GM18519 (cell line): ENCODE data around the gene PTPRU.

Experiments
- ATAC-seq: cut with Tn5 transposase; IDR thresholded peaks from one replicate; pipeline ENCODE4 v1.9.1; 2021; ENCODE audit warnings: mild to moderate bottlenecking, moderate library complexity; ENCODE audit not compliant: unreplicated experiment, low FRiP score

PTPRU gene

DNA sequence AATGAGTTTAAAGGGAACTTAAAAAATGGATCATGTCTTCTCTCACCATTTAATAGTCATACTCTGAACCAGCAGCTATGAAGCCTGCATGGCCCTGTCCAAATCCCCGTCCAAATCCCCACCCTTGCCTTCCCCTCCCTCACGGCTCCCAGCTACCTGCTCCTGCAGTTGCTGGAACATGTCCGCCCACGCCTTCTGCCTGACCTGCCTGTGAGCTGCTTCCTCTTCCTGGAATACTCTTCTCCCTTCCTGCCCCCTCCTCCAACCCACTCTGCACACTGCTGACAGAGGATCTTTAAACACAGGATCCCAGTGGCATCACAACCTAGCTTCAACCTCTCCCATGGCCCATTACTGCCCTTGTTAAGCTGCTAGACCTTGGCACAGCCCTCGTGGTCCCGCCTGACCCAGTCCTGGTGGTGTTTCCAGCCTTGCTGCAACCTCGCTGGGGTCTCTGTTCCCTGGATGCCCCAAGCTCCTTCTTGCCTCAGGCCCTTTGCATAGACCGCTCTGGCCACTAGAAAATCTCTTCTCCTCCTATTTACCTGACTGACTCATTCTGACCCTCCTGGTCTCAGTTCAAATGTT lies 118.3 kb downstream of the PTPRU start:
- ATAC-seq, result no peak

DNA sequence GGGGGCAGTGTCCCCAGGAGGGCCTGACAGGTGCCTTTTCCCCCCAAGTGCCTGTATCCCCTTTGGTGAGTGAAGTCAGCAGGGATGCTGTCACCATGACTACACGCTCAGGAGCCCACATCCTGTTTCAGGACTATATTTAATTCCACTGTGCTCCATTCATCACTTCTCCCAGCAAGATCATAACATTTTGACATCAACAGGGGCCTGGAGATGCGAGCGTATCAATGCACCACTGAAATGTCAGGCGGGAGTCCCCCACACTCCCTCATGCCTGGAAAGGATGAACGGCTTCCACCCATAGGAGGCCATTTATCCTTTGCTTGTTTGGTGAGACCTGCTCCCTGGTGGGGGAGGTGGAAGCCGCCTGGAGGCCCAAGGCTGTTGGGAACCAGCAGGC lies 119.1 kb downstream of the PTPRU start:
- ATAC-seq, result no peak

DNA sequence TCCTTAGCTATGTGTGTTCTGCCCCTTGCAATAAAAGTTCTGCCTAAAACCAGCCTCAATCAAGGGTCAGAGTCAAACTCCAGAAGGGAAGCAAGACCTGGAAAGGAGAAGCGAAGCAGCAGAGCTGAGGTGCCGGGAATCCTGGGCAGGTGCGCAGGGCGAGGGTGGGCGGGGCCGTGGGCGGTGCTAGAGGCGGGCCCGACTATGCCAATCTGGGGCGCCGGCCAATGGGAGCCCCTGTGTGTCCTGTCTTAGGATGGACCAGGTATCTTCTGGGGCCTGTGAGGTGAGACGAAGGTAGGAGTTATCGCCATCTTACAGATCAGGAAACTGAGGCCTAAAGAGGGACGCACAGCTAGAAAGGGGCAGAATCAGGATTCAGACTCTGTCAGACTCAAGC lies 120.3 kb downstream of the PTPRU start:
- no peak for ATAC-seq

DNA sequence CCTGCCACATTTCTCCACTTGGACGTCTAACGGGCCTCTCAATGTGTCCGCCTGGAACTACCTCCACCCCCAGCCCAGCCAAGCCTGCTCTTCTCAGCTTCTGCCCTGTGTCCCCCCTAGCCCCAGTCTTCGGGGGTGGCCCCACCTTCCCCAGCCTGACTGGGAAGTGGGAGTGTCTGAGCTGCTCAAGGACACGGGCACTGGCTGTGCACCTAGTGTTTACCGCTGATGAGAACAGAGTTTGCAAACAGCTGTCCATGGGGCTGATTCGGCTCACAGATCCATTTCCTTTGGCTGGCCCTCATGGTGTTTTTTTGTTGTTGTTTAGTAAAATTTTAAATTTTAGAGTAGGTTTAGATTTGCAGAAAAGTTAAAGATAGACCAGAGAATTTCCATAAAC lies 121.1 kb downstream of the PTPRU start:
- ATAC-seq, result no peak

DNA sequence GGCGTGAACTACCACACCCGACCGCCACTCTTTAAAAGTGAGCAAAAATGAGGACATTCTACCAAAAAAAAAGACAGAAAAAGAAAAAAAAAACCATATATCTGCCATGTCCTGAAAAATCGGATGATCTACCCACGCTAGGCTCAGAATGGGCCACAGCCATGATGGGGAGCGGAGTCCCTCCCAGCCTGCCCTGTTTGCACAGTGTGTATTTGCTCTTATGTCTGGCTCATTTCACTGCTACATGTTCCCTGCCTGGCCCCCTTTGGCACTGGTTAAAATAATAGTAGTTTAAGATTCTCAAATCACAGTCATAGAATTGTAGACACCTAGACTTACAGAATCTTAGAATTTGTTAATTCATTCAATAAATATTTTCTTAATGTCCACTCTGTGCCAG lies 121.9 kb downstream of the PTPRU start:
- no peak for ATAC-seq

DNA sequence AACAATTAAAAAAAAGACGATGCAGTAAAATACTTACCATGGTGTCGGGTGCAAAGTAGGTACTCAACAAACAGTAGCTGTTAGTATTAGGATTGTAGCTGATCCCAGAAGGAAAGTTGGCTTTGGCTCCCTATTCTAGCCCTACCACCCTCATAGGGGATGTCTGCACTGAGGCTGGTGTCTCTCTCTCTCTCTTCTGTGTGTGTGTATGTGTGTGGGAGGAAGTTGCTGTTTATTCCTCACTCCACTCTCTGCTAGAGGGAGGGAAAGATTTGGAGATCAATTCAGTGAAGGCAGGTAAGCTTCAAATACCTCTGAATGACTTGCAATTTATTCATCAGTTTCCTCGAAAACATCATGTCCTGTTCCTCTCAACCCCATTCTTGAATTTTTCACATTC lies 124.4 kb downstream of the PTPRU start:
- ATAC-seq, result no peak

DNA sequence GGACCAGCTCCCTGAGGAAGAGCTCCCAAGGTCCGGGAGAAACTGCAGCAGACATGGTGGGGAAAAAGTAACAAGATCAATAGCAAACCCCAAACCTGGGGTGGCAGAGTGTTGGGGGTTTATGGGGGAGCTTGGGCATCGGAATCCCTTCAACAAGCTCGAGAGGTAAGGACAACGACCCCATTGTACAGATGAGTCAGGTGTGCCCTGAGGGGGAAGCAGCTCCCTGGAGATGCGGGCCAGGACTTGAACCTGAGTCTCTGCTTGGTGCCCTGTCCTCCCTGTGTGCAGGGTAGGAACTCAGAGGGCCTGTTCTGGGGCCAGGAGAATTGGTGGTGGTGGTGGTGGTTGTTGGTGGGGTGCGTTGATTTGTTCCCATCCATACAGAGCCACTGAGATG lies 125.4 kb downstream of the PTPRU start:
- no peak for ATAC-seq

DNA sequence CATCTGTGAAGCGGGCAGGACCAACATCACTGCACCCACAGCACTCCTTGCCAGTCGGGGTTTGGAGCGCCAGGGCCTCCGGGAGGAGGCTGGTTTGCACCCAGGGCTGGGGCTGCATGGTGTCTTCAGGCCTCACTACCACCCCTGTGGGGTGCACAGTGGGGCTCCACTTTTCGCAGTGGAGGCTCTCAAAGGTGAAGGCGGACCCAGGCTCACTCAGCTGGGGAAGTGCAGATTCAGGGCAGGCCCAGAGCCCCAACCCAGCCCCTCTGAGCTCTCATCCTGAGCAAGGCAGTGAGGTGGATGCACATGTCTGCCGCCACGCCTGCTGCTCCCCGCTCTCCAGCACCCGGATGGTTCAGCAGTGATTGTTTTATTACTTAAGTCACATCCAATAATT lies 125.8 kb downstream of the PTPRU start:
- no peak for ATAC-seq

DNA sequence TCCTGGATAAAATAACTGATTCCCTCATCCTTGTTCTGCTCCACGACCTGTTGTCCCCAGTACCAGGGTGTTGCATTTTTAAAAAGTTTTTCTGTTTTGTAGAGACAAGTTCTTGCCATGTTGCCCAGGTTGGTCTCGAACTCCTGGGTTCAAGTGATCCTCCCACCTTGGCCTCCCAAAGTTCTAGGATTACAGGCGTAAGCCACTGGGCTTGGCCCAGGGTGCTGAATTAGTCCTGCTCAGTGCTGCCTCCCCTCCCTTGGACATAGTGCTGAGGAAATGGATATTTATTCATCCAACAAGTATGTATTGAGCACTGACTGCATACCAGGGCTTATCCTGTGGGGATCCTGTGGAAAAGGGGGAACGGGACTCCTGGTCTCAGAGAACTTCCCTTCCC lies 126.4 kb downstream of the PTPRU start:
- ATAC-seq, result no peak

DNA sequence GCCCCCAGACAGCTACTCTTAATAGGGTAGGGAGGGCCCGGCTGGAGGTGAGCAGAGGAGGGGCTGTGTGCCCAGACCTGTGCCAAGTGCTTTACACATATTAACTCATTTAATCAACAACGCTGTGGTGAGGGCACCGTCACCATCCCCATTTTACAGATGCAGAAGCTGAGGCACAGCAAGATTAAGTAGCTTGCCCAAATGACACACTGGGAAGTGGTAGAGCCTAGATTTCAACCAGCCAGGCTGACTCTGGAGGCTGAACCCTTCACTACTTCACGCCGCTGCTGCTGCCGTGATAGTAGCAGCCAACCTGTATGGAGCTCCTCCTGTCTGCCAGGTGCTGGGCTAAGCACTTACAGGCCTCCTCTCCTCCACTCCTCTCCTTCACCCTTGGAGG lies 127.2 kb downstream of the PTPRU start:
- no peak for ATAC-seq

DNA sequence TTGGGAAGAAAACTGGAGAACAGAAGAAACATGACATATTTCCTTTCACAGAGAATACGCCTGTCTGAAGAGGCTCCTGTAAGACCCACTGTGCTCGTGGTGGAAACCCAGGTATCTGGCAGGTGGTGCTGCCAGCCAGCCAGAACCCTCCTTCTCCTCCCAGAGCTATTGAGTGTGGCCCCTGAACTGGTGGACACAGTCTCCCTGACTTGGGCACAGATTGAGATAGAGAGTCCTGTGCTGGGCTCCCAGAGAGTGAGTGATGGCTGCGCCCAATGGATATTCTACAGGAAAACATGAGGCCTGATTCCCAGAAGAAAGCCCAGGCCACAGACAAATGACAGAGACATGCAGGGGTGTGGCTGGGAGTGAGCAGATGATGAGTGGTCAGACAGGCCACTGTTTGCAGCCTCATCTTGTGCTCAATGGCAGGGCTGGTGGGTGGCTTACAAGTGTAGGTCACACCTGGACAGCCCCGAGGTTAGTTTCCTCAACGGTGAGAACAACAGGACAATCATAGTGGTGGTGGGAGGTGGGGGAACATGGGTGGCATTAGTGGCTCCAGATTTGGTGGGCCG lies 127.9 kb downstream of the PTPRU start:
- ATAC-seq, result no peak

DNA sequence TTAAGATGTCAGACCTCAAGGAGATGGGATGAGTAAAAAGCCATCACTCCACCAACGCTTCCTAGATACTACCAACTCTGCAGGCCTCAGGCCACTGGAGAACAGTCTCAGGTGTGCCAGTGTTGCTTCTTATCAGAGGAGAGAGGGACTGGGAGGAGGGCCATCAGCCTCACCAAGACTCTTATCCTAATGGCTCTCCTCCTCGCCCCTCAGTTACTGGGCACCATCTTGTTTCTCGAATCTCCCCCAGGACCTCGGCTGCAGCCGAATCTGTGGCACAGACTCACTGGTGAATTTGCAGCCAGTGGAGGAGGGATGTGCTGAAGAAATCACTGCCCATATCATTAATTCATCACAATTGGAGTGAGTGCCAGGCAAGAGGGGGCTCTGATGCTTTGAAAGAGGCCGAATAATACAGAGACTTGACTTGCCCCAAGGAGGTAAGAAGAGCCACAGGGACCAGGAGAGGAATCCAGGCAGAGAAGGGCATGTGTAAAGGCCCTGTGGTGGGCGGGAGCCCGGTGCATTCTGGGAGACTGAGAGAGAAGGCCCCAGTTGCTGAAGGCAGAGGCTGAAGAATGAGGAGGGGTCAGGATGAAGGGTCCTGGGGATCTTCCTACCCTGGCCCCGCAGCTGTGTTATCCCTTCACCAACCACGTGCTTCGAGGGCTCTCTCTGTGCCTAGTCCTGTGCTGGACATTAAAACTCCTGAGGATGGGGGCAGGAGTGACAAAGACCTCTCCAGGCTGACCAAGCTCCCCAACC lies 129.8 kb downstream of the PTPRU start:
- no peak for ATAC-seq

DNA sequence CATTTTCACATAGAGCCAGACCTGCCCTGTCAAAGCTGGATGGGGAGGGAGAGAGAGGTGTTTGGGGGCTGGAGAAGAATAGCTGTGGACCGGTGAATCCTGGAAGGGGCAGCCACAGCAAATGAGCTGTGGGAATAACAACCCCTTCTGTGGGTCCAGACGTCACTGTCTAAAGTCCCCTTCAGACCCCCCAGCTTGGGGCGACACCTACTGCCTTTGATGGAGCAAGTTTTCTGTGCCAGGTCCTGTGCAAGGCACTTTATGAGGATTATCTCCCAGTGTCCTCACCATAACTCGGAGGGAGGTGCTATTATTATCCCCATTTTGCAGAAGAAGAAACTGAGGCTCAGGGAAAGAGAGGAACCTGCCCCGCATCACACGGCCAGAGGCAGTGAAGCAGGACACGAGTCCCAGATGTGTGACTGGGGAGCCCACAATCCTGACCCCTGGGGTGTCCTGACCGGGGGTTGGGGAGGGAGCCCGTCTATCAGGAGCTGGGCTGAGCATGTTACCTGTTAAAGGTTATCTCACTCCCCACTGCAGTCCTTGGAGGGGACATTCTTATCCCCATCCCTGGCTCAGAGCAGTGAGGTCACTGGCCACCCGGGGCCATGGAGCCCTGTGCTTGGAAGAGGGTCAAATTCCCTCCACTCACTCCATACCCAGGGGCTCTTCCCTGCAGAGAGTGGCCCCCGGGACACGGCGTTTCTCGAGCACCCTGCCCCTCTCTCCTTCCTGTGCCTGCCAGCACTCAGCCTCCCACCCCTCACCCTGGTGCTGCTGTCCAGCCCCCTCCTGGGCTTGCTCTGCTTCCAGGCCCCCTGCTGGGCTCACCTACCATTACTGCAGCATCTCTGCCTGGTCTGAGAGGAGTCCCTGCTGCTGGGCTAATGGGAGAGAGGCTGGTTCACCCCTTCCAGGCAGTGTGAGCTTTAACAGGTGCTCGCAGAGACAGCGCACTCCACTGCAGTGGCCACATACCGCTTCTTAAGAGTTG lies 132.9 kb downstream of the PTPRU start:
- no peak for ATAC-seq

DNA sequence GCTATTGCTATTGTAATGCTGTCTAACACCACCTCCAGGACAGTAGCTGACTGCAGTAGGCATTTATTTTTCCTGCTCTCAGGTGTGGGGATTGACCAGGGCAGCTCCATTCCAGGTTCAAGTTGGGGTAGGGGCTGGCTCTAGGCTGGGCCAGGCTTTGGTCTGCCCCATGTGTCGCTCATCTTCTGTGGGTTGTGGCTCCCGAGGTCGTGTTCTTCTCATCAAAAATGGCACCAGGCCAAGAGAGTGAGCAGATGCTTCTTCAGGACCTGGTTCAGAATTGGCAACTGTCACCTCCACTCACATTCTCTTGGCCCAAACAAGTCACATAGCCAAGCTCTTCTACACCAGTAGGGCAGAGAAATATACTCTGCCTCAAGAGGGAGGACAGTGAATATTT lies 133.7 kb downstream of the PTPRU start:
- no peak for ATAC-seq

DNA sequence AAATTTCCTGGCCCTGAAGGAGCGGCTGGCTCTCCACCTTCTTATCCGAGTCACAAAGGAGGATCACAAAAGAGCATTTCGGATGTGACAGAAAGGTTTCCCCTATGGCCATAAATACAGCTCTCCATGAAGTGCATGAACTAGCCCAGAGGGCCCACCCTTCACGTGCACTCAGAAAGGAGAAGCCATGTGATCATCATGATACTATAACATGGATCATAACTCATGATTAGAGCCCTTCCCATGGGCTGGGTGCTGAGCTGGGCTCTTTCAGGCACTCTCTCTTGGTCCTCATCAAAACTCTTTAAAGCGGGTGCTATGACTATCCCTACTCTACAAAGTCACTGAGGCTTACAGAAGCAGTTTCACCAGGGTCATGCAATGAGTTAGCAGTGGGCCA lies 135.0 kb downstream of the PTPRU start:
- ATAC-seq, result no peak

DNA sequence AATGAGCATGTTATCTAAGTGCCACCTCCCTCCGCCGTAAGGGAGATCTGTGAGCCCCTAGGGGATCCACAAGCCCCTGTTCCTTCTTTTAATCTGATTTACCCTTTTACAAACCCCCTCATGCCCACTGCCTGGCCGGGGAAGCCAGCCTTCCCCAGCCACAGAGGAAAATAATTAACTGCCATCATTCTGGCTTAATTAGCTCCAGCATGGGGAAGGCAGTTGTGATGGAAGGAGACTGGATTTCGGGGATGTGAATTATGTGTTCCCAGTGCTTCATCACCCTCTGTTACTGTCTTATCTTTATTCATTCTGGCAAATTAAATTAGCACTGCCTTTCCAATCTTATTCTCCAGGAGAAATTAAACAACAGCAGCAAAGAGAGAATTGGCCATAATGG lies 135.8 kb downstream of the PTPRU start:
- no peak for ATAC-seq
